Measurements from ENCODE around the gene HEPACAM.
"Not testable (repeated sequence)": the region's sequence is repeated elsewhere in the genome, so short reads cannot be mapped to it uniquely, and the experiment has no call there.

Gene HEPACAM

GRCh38 chr11:124977006-124977405, 41.2 kb upstream of the HEPACAM start:
- H3K27me3 ChIP-seq, result no peaks in the 10 kb centered on the region
- H3K4me3 ChIP-seq (ENCODE audit: low read depth in 1 of 2, low read length in 1 of 2), result no peak overlapping the region
- no peaks in the 10 kb centered on the region for H3K36me3 ChIP-seq
- H3K4me1 ChIP-seq (ENCODE audit: control insufficient read depth in 1 of 2, insufficient read depth in 1 of 2, low read depth in 1 of 2, low read length in 1 of 2), result no peaks in the 10 kb centered on the region
- TF ChIP-seq CTCF (IDR thresholded peaks at IDR 0.05), result no peak
- peaks cover 5% of the 10 kb centered on the region for H3K9me3 ChIP-seq
- H3K27ac ChIP-seq, result no peak overlapping the region

GRCh38 chr11:124976531-124976930, 40.7 kb upstream of the HEPACAM start:
- H3K36me3 ChIP-seq, result no peaks in the 10 kb centered on the region
- no peak for TF ChIP-seq CTCF (IDR thresholded peaks at IDR 0.05)
- no peaks in the 10 kb centered on the region for H3K27me3 ChIP-seq
- no peaks in the 10 kb centered on the region for H3K4me1 ChIP-seq (ENCODE audit: control insufficient read depth in 1 of 2, insufficient read depth in 1 of 2, low read depth in 1 of 2, low read length in 1 of 2)
- H3K27ac ChIP-seq, result no peak overlapping the region
- H3K9me3 ChIP-seq, result peaks cover 2% of the 10 kb centered on the region
- H3K4me3 ChIP-seq (ENCODE audit: low read depth in 1 of 2, low read length in 1 of 2), result no peak overlapping the region

- H3K36me3 ChIP-seq, result no peaks in the 10 kb centered on the region
- H3K4me1 ChIP-seq (ENCODE audit: control insufficient read depth in 1 of 2, insufficient read depth in 1 of 2, low read depth in 1 of 2, low read length in 1 of 2), result no peaks in the 10 kb centered on the region
- no peaks in the 10 kb centered on the region for H3K9me3 ChIP-seq
- H3K27ac ChIP-seq, result no peak overlapping the region
- H3K4me3 ChIP-seq (ENCODE audit: low read depth in 1 of 2, low read length in 1 of 2), result no peak overlapping the region
- no peak for TF ChIP-seq CTCF (IDR thresholded peaks at IDR 0.05)
- H3K27me3 ChIP-seq, result no peaks in the 10 kb centered on the region
Observed at GRCh38 chr11:124971810-124972209, 36.0 kb upstream of the HEPACAM start.

- no peak overlapping the region for H3K27ac ChIP-seq
- no peaks in the 10 kb centered on the region for H3K36me3 ChIP-seq
- no peak overlapping the region for H3K4me3 ChIP-seq (ENCODE audit: low read depth in 1 of 2, low read length in 1 of 2)
- no peaks in the 10 kb centered on the region for H3K9me3 ChIP-seq
- H3K27me3 ChIP-seq, result no peaks in the 10 kb centered on the region
- TF ChIP-seq CTCF (IDR thresholded peaks at IDR 0.05), result no peak
- no peaks in the 10 kb centered on the region for H3K4me1 ChIP-seq (ENCODE audit: control insufficient read depth in 1 of 2, insufficient read depth in 1 of 2, low read depth in 1 of 2, low read length in 1 of 2)
Observed at GRCh38 chr11:124970925-124971324, 35.1 kb upstream of the HEPACAM start.

GRCh38 chr11:124968197-124968596, 32.4 kb upstream of the HEPACAM start:
- not testable (repeated sequence) for H3K4me3 ChIP-seq (ENCODE audit: low read depth in 1 of 2, low read length in 1 of 2); H3K4me1 ChIP-seq (ENCODE audit: control insufficient read depth in 1 of 2, insufficient read depth in 1 of 2, low read depth in 1 of 2, low read length in 1 of 2); H3K9me3 ChIP-seq; H3K36me3 ChIP-seq; H3K27me3 ChIP-seq; H3K27ac ChIP-seq

GRCh38 chr11:124961972-124962609, 26.2 kb upstream of the HEPACAM start:
- Histone ChIP-seq H3K4me3 (ENCODE audit: low read depth in 1 of 2, low read length in 1 of 2) (no peak overlapping the region), H3K36me3 (no peaks in the 10 kb centered on the region), H3K27ac (no peak overlapping the region), H3K27me3 (no peaks in the 10 kb centered on the region), H3K4me1 (ENCODE audit: control insufficient read depth in 1 of 2, insufficient read depth in 1 of 2, low read depth in 1 of 2, low read length in 1 of 2) (no peaks in the 10 kb centered on the region), H3K9me3 (no peaks in the 10 kb centered on the region)
- peak; percentile 42 for TF ChIP-seq CTCF (IDR thresholded peaks at IDR 0.05)

Data from neutrophil (primary cell).